Measurements from ENCODE around the gene CAPN10. TPM values are rescaled to one million over a fixed set of nuclear protein-coding genes. Genes with fewer than 3 reads are reported as not detected.

CAPN10 gene
- total RNA-seq, 1 donor from 2014 or later, result 47.8 TPM

DNA sequence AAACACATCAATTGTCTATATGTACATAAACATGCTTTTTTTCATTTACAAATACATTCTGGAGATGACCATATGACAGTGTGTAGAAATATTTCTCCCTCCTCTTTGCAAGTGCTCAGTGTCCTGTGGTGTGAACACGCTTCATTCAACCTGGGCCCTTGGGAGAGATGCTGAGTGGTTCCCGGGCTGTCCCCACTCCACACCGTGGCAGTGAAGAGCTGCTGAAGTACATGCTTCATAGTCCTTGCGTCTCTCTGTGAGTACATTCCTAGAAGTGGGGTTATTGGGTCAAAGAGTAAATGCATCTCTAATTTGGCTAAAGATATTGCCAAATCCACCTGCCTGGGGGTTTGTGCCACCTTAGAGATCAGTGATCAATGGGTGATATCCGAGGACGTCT, 32.2 kb downstream of the CAPN10 start:
- no peak for DNase-seq (ENCODE audit: low spot score)
- H3K27ac Mint-ChIP-seq (ENCODE audit: unreplicated experiment), result no peak overlapping the region
- peaks cover 6% of the 10 kb centered on the region for H3K36me3 Mint-ChIP-seq (ENCODE audit: low read depth, unreplicated experiment)
- no peak overlapping the region for H3K4me3 Mint-ChIP-seq (ENCODE audit: unreplicated experiment)
- H3K27me3 Mint-ChIP-seq (ENCODE audit: unreplicated experiment), result peaks cover 10% of the 10 kb centered on the region
- no peaks in the 10 kb centered on the region for H3K9me3 Mint-ChIP-seq (ENCODE audit: unreplicated experiment)
- peaks cover 5% of the 10 kb centered on the region for H3K4me1 Mint-ChIP-seq (ENCODE audit: unreplicated experiment)
- TF ChIP-seq, protein P1, sequence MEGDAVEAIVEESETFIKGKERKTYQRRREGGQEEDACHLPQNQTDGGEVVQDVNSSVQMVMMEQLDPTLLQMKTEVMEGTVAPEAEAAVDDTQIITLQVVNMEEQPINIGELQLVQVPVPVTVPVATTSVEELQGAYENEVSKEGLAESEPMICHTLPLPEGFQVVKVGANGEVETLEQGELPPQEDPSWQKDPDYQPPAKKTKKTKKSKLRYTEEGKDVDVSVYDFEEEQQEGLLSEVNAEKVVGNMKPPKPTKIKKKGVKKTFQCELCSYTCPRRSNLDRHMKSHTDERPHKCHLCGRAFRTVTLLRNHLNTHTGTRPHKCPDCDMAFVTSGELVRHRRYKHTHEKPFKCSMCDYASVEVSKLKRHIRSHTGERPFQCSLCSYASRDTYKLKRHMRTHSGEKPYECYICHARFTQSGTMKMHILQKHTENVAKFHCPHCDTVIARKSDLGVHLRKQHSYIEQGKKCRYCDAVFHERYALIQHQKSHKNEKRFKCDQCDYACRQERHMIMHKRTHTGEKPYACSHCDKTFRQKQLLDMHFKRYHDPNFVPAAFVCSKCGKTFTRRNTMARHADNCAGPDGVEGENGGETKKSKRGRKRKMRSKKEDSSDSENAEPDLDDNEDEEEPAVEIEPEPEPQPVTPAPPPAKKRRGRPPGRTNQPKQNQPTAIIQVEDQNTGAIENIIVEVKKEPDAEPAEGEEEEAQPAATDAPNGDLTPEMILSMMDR (IDR thresholded peaks at IDR 0.05; ENCODE audit: unreplicated experiment), result no peak

DNA sequence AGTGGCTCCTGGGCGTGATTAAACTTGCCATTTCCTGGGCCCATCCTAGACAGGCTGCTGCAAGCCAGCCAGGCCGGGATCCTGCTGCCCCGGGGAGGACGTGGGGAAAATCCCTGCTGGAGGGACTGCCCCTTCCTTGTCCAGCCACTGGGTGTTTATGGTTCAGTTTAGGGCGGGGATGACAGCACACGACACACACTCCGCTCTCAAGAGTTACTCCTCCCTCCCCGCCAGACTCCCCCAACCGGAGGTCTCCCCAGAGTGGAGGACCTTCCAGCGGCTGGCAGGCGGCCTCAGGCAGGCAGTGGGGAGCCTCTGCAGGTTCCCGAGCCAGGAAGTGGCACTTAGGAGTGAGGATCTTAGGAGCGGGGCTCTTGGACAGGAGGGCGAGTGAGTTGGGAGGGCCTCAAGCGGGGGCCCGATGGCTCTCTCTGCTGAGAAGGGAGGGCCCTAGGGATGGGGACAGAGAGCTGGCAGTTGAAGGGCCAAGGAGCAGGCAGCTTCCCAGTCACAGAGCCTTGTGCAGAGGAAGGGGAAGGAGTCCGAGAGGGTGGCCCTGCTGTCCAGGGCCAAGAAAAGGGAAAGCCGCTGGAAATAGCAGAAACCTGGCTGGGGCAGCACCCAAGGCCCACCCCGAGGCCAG, 33.1 kb downstream of the CAPN10 start:
- no peak overlapping the region for H3K4me3 Mint-ChIP-seq (ENCODE audit: unreplicated experiment)
- TF ChIP-seq, protein P1 (IDR thresholded peaks at IDR 0.05; ENCODE audit: unreplicated experiment), result no peak
- no peak for DNase-seq (ENCODE audit: low spot score)
- H3K36me3 Mint-ChIP-seq (ENCODE audit: low read depth, unreplicated experiment), result peaks cover 6% of the 10 kb centered on the region
- no peak overlapping the region for H3K27ac Mint-ChIP-seq (ENCODE audit: unreplicated experiment)
- peaks cover 10% of the 10 kb centered on the region for H3K27me3 Mint-ChIP-seq (ENCODE audit: unreplicated experiment)
- H3K4me1 Mint-ChIP-seq (ENCODE audit: unreplicated experiment), result peaks cover 5% of the 10 kb centered on the region
- H3K9me3 Mint-ChIP-seq (ENCODE audit: unreplicated experiment), result no peaks in the 10 kb centered on the region

DNA sequence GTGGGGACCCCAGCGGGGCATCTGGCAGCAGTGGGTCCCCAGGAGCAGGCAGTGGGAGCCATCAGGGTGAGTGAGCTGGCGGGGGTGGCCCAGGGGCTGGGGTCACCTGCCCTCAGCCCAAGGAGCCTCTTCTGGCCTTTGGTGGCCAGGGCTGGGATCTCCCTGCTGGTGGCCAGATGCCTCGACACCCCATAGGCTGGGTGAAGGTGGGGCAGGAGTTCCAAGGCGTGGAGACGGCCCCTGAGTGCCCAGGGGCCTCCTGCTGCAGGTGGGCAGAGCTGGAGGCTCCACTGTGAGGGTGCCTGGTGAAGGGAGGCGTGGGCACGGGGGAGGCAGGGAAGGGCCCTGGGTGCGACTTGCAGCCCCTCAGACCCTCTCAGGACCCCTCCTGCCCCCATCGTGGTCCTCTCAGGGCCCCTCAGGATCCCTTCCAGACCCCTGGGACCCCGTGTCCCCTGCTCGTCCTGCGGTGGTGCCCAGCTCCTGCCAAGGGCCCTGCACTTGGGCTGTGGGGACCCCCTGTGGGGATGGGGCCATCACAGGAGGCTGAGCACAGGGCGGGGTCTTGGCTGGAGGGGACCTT, 33.7 kb downstream of the CAPN10 start:
- TF ChIP-seq, protein P1 (IDR thresholded peaks at IDR 0.05; ENCODE audit: unreplicated experiment), result no peak
- Mint-ChIP-seq H3K4me1 (ENCODE audit: unreplicated experiment) (peaks cover 5% of the 10 kb centered on the region), H3K36me3 (ENCODE audit: low read depth, unreplicated experiment) (peaks cover 6% of the 10 kb centered on the region), H3K4me3 (ENCODE audit: unreplicated experiment) (no peak overlapping the region), H3K27ac (ENCODE audit: unreplicated experiment) (no peak overlapping the region), H3K27me3 (ENCODE audit: unreplicated experiment) (peaks cover 10% of the 10 kb centered on the region), H3K9me3 (ENCODE audit: unreplicated experiment) (no peaks in the 10 kb centered on the region)
- DNase-seq (ENCODE audit: low spot score), result no peak

DNA sequence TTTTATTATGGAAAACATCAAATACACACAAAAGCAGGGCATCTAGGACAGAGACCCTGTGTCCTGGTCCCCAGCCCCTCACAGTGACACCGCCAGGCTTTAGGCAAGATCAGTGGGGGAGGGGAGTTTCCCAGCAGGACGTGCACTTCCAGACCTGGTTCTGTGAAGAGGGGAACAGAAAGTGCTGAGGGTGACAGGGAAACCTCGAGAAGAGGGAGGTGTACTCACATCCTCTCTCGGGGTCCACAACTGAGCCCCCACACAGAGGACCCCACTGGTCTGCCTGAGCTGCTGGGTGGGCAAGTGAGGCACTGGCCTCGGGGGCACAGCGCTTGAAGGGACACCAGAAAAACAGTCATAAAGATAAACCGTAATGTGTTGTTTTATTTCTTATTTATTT, 34.3 kb downstream of the CAPN10 start:
- Mint-ChIP-seq H3K27ac (ENCODE audit: unreplicated experiment) (no peak overlapping the region), H3K4me1 (ENCODE audit: unreplicated experiment) (peaks cover 5% of the 10 kb centered on the region), H3K4me3 (ENCODE audit: unreplicated experiment) (no peak overlapping the region), H3K36me3 (ENCODE audit: low read depth, unreplicated experiment) (peaks cover 6% of the 10 kb centered on the region), H3K9me3 (ENCODE audit: unreplicated experiment) (no peaks in the 10 kb centered on the region), H3K27me3 (ENCODE audit: unreplicated experiment) (peaks cover 10% of the 10 kb centered on the region)
- no peak for DNase-seq (ENCODE audit: low spot score)
- TF ChIP-seq, protein P1 (IDR thresholded peaks at IDR 0.05; ENCODE audit: unreplicated experiment), result no peak

DNA sequence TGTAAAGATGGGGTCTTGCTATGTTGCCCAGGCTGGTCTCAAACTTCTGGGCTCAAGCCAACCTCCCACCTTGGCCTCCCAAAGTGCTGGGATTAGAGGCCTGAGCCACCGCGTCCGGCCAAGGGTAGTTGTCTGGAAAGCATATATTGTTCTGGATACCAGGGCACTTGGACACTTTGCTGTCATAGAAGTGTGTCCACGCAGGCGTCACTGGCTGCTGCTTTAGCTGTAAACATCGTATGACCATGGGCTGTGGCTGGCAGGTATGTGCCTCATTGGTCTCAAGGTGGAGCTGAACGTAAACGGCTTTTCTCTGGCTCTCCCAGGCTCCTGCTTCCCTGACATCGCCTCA, 35.5 kb downstream of the CAPN10 start:
- peaks cover 3% of the 10 kb centered on the region for H3K36me3 Mint-ChIP-seq (ENCODE audit: low read depth, unreplicated experiment)
- DNase-seq (ENCODE audit: low spot score), result no peak
- H3K4me1 Mint-ChIP-seq (ENCODE audit: unreplicated experiment), result peaks cover 5% of the 10 kb centered on the region
- no peak overlapping the region for H3K4me3 Mint-ChIP-seq (ENCODE audit: unreplicated experiment)
- no peaks in the 10 kb centered on the region for H3K9me3 Mint-ChIP-seq (ENCODE audit: unreplicated experiment)
- H3K27ac Mint-ChIP-seq (ENCODE audit: unreplicated experiment), result no peak overlapping the region
- TF ChIP-seq, protein P1 (IDR thresholded peaks at IDR 0.05; ENCODE audit: unreplicated experiment), result no peak
- H3K27me3 Mint-ChIP-seq (ENCODE audit: unreplicated experiment), result peaks cover 10% of the 10 kb centered on the region
